GM21515 (cell line): Measurements from ENCODE around the gene PDCD4.
A peak's percentile ranks its signal among the peaks of the same experiment; 100 is the strongest.

Experiments
- ATAC-seq: cut with Tn5 transposase; IDR thresholded peaks from one replicate; pipeline ENCODE4 v1.9.1; 2021; ENCODE audit not compliant: unreplicated experiment

Gene PDCD4

DNA sequence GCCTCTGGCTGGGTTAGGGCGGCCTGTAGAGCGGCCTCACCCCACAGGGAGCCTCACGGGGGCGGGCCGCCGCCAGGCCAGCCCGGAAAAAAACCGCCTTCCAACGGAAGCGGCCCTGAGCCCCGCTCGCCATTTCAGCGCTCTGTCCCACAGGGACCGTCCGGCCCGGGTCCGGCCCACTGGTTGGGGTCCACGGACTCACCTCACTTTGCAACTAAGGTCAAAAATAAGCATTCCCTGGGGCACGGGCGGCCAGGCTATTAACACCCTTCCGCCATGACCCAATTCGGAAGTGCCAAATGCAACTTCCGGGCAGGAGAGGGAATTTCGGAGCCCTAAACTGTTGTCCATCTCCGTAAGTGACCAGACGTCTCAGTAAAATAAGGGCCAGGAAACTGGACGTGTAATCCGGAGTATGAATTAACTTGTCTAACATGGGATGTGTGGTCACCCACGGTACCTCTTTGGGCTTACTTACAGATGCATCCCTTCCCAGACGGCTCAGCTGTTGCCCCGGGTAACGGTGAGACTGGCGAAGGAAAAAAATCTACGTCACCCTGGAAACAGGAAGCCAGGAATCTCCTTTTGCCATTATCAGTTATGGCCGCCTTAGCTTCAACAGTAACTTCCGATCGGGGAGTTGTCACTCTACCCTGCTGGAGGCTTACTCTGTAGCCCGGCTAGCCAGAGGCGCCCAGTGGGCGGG, 47.1 kb downstream of the PDCD4 start, which contains the start of gene BBIP1:
Gene BBIP1 (minus strand): TSS at position 538 of the 706 bp plus-strand sequence. CDS start 1,023 bp downstream, outside the sequence.
- peak; percentile 85 for ATAC-seq

DNA sequence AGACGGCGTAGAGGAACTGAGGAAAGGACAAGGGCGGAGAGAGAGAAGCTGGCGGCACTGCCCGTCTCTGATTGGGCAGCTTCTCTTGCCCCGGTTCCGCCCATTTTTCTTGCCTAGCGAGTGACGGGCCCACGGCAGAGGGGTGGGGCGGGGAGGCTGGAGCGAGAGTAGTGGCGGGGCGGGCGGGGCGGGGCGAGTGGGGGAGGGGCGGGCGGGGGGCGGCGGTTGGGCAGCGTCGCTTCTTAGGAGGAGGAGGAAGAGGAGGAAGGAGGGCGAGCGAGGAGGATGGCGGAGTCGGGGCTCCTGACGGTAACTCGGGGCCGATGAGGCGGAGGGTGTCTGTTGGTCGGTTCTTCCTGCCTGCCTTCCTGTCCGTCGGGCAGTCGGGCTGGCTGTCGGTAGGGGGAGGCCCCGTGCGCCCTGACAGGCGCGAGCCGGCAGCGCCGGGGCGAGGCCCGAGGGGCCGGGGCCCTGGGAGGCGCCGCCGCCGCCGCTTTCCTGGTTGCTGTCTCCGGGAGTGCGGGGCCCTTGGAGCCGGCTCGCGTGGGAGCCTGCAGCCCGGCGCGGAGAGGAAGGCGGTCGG, 47.7 kb downstream of the PDCD4 start, which contains the start of gene SHOC2:
Gene SHOC2 (plus strand): TSS at position 256 of the 583 bp plus-strand sequence. CDS start 44,755 bp downstream, outside the sequence.
- ATAC-seq: peak; percentile 13

GRCh38 chr10:110919971-110920881, 48.5 kb downstream of the PDCD4 start:
- ATAC-seq: peak; percentile 36

- ATAC-seq: no peak
Observed at GRCh38 chr10:110923856-110924493, 52.2 kb downstream of the PDCD4 start.

DNA sequence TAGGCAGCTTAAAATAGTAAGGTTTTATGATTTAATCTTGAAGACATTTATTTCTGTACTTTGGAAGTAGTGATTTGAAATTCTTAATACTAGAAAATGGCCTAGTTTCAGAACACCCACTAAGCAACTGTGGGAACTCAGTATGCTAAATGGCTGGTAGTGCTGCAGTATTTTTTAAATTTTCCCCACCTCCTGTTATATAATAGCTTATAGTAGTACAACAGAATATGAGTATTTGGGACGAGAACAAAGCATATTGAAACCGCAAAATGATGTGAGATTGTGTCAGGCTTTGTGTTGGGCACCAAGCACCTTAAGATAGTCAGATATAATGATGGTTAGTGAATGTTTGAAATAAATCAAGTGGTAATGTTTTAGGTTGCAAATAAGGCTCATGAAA, 55.7 kb downstream of the PDCD4 start:
- no peak for ATAC-seq

DNA sequence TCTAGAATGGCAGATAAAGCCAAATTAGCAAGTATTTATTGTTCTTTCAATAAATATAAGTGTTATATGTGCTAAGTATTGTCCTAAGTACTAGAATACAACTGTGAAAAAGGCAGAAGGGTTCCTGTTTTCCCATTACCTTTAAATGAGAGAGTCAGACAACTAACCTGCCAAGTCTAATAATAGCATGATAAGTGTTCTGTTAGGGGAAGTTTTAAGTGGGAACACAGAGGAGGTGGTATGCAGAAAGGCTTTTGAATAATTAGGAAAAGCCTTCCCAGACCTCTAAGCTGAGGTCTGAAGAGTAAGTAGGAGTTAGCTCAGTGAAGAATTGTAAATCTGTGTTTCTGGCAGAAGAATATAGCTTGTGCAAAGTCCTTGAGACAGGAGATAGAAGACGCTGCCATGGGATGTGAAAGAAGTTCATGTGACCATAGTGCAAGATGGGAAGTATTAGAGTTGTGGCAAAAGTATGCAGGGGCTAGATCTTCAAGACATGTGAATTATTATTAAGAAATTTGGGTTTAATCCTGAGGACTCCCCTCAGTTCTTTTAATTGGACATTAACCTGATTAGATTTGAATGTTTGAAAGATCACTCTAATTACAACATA, 60.1 kb downstream of the PDCD4 start:
- ATAC-seq: no peak

DNA sequence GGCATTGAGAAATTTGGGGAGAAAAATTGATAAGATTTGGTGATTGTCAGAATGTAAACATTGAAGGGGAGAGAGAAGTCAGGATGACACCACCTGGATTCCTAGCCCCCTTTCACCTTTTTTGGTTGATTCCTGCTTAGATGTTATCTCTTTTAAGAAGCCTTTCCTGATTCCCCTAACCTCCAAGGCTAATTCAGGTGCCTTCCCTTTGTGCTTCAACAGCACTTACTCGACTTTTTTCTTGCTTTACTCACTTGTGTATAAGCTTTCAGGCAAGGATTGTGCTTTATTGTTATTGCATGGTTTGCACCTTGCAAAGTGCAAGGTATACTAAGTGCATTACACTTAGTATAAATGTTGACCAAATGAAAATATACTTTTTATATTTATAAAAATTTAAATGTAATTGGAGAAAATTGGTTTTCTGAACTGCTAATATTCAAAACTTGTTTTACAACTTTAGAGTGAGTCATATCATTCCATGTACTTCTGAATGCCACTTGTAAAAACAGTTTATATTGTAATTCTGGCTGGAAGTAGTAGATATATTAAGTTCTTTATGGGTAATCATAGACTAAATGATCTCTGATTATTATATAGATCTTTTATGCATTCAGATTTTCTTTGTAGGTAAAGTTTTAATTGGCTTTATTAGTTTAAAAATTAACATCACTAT, 60.9 kb downstream of the PDCD4 start:
- no peak for ATAC-seq

DNA sequence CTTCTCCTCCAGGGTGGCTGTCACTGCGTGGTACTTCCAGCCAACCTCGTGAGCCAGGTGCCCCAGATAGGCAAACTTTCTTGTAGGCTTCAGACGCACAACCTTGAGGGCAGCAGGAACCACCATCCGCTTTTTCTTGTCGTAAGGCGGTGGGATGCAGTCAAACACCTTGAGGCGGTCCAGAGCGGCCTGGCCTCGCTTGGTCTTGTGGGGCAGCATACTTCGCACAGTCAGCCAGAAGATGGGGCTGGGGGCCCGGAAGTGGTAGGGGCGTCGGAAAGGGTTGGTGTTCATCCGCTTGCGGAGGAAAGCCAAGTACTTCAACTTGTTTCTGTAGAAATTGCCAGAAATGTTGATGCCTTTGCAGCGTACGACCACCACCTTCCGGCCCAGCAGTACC, 65.0 kb downstream of the PDCD4 start:
- ATAC-seq: no peak

DNA sequence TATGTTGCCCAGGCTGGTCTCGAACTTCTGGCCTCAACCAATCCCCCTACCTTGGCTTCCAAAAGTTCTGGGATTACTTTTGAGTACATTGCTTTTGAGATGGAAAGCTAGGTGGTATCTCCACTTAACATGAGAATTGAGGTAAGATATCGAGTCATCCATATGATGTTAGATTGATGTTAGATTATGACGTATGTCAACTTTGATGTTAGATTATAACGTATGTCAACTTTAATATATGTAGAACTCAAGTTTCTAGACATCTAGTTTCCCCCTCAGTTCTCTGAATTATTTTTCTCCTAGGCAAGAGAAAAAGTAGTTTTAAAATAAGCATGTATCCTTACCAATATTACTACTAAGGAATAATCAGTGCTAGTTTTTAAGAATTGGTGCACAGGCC, 67.7 kb downstream of the PDCD4 start:
- ATAC-seq: no peak

GRCh38 chr10:110944792-110945396, 73.2 kb downstream of the PDCD4 start:
- ATAC-seq: no peak

GRCh38 chr10:110946496-110946895, 74.8 kb downstream of the PDCD4 start:
- ATAC-seq: no peak

GRCh38 chr10:110947061-110947595, 75.4 kb downstream of the PDCD4 start:
- ATAC-seq: no peak
